Progenitor cell of endocrine pancreas (in vitro differentiated cells): ENCODE measurements around the gene MASP1. TPM values are rescaled to one million over a fixed set of nuclear protein-coding genes. Genes with fewer than 3 reads are reported as not detected.

Source experiments
- DNase-seq: peaks from one replicate; pipeline ENCODE4 v3.0.0; 2021; ENCODE audit warnings: low spot score; ENCODE audit not compliant: unreplicated experiment
- H3K27ac Mint-ChIP-seq: 2 replicates; pipeline ENCODE4 v1.8.0; 2021; ENCODE audit warnings: mild to moderate bottlenecking, moderate library complexity, mixed read lengths
- H3K27me3 Mint-ChIP-seq: 2 replicates; pipeline ENCODE4 v1.8.0; 2021; ENCODE audit warnings: mixed read lengths
- H3K36me3 Mint-ChIP-seq: 2 replicates; pipeline ENCODE4 v1.8.0; 2022; ENCODE audit warnings: mixed read lengths; ENCODE audit not compliant: insufficient read depth
- H3K4me1 Mint-ChIP-seq: 2 replicates; pipeline ENCODE4 v1.8.0; 2021; ENCODE audit warnings: low read depth, mixed read lengths
- H3K4me3 Mint-ChIP-seq: 2 replicates; pipeline ENCODE4 v1.8.0; 2021; ENCODE audit warnings: low read depth, mild to moderate bottlenecking, moderate library complexity, mixed read lengths
- H3K9me3 Mint-ChIP-seq: 2 replicates; pipeline ENCODE4 v1.8.0; 2021; ENCODE audit warnings: low read depth, mixed read lengths
- total RNA-seq: library from RNA; stranded (reverse); gene quantifications from 2 replicates; pipeline ENCODE4 v1.2.1, GENCODE V29; 2021
- TF ChIP-seq, protein P1 (sequence below): fragments of 200-600 bp; sonication (generic); IDR thresholded peaks from one replicate; pipeline ENCODE4 v1.5.0; 2021; ENCODE audit warnings: antibody characterized with exemption, mild to moderate bottlenecking; ENCODE audit not compliant: unreplicated experiment

The MASP1 gene
- total RNA-seq, 1 donor from 2014 or later, result 0.60 TPM

DNA sequence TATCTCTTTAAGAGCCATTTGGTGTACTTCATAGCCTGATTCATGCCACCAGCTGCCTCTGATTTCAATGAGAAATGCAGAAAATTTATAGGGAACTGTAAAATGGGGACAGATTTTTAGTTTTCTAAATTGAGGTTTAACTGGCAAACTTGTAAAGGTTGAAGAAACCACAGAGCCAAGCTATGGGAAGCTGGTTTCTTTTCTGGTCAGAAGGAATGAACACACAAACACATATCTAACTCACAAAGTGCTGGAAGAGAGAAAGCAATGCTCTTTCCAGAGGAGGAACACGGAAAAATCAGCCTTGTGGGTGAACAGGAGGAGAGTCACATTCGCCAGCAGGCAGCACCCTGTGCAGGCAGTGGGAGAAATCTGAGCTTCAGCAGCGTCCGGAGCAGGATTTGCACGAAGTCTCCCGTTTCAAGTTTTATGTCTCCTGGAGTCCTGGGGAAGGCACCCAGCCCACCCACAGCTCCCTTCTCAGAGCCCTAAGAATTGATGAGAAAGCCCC lies 481 bp downstream of the MASP1 start:
- DNase-seq, result no peak
- peak overlapping the region; percentile 39 for H3K4me3 Mint-ChIP-seq
- H3K36me3 Mint-ChIP-seq, result no peaks in the 10 kb centered on the region
- no peak overlapping the region for H3K27ac Mint-ChIP-seq
- peaks cover 24% of the 10 kb centered on the region for H3K4me1 Mint-ChIP-seq
- peaks cover 30% of the 10 kb centered on the region for H3K27me3 Mint-ChIP-seq
- no peaks in the 10 kb centered on the region for H3K9me3 Mint-ChIP-seq
- TF ChIP-seq, protein P1, sequence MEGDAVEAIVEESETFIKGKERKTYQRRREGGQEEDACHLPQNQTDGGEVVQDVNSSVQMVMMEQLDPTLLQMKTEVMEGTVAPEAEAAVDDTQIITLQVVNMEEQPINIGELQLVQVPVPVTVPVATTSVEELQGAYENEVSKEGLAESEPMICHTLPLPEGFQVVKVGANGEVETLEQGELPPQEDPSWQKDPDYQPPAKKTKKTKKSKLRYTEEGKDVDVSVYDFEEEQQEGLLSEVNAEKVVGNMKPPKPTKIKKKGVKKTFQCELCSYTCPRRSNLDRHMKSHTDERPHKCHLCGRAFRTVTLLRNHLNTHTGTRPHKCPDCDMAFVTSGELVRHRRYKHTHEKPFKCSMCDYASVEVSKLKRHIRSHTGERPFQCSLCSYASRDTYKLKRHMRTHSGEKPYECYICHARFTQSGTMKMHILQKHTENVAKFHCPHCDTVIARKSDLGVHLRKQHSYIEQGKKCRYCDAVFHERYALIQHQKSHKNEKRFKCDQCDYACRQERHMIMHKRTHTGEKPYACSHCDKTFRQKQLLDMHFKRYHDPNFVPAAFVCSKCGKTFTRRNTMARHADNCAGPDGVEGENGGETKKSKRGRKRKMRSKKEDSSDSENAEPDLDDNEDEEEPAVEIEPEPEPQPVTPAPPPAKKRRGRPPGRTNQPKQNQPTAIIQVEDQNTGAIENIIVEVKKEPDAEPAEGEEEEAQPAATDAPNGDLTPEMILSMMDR, result no peak

DNA sequence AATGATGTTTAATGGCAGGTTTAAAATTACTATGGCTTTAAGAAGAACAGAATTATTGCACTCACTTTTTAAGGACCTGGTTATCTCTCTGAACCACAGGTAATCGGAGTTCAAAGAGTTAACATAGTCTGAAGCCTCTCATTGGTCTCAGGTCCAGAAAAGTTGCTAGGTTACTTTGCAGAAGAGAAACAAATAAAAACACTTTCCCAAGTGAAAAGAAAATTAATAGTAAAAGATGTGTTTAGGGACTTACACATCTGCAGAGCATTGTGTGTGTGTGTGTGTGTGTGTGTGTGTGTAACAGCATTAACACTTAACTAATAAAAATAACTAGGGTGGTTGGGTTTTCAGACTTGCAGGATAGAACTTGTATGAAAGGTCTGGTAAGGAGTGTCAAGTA lies 1.0 kb downstream of the MASP1 start:
- Mint-ChIP-seq H3K36me3 (no peaks in the 10 kb centered on the region), H3K4me1 (peaks cover 24% of the 10 kb centered on the region), H3K4me3 (no peak overlapping the region), H3K27ac (no peak overlapping the region), H3K9me3 (no peaks in the 10 kb centered on the region), H3K27me3 (peaks cover 30% of the 10 kb centered on the region)
- TF ChIP-seq, protein P1, result no peak
- DNase-seq, result no peak

DNA sequence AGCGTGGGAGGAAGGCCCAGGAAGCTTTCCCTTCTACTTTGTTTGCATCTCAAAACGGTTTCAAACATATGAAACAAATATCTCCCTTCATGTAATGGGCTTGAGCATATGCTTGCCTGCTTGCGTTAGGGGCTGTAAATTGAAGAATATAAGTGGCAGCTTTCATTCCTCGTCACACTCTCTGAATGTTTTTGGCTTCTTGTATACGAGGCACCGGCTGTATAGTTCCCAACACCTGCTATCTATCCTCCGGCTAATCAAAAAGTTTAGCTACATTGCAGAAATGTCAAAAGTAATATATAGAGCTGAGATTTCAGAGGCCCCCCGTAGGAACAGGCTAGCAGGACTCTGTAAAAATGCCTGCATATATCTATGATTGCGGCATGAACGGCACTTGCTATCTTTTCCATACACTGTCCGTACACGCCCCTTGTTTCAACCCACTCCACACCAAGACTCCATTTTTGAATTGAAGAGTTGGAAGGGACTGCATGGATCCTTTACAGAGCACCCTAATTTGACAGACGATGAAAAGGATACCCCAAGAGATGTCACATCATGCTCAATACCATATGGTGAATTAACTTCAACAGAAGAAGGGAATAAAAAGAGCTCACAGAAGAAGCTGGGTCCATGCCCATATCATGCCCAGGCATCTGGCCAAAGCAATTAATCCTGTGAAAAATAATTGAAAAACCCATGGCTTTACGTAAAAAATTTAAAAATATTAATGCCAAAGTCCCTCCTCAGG lies 2.5 kb downstream of the MASP1 start:
- no peak for DNase-seq
- Mint-ChIP-seq H3K27ac (no peak overlapping the region), H3K4me1 (peaks cover 24% of the 10 kb centered on the region), H3K36me3 (no peaks in the 10 kb centered on the region), H3K9me3 (no peaks in the 10 kb centered on the region), H3K27me3 (peaks cover 30% of the 10 kb centered on the region), H3K4me3 (no peak overlapping the region)
- TF ChIP-seq, protein P1, result no peak

DNA sequence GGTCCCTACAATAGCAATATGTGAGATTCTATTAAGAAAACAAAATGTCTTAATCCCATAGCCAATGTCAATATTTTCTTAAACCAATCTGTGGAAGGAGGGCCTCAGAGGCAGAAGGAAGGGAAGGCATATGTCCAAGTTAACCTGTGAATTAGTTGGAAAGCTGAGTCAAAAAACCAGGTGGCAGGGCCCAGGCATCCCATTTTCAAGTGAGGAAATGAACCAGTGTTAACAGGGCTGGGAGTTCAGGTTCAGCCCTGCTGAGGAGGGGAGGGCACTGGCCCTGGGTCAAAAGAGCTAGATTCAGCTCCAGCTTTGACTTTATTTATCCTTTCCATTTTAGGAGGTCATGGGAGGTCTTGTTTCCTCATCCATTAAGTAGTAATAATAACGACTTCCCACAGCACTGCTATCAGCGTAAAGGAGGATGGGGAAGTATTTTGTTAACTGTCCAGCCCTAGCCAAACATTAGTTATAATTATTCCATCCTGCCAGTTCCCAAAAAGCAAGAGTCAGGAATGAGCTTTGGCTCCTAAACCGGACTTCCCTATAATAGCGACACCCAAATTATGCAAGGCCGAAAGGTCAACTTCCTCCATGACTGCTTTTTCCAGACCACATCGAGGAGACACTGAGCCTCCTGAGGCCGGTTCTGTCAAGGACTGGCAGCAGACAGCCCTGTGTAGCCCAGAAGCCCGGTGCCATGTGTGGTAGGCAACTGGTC lies 3.2 kb downstream of the MASP1 start:
- Mint-ChIP-seq H3K9me3 (no peaks in the 10 kb centered on the region), H3K4me1 (peaks cover 24% of the 10 kb centered on the region), H3K4me3 (no peak overlapping the region), H3K36me3 (no peaks in the 10 kb centered on the region), H3K27me3 (peaks cover 26% of the 10 kb centered on the region), H3K27ac (no peak overlapping the region)
- DNase-seq, result no peak
- TF ChIP-seq, protein P1, result no peak

DNA sequence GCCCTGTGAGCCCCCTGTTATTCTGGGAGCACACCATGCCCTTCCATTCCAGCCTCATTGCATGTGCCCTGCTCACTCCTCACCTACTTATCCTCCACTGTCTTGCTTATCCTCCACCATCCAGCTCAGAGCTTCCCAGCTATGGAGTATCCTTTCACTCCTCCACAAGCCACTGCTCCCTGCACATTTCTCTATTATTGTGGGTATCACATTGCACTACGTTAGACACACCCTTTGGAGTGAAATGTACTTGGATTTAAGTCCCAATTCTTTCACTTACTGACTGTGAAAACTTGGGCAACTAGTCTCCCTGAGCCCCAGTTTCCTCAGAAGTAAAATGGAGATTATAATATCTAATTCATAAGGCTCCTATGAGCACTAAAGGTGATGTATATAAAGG lies 4.3 kb downstream of the MASP1 start:
- peaks cover 22% of the 10 kb centered on the region for H3K27me3 Mint-ChIP-seq
- TF ChIP-seq, protein P1, result no peak
- no peaks in the 10 kb centered on the region for H3K36me3 Mint-ChIP-seq
- no peak for DNase-seq
- peak overlapping the region; percentile 12 for H3K27ac Mint-ChIP-seq
- H3K4me3 Mint-ChIP-seq, result no peak overlapping the region
- peaks cover 21% of the 10 kb centered on the region for H3K4me1 Mint-ChIP-seq
- no peaks in the 10 kb centered on the region for H3K9me3 Mint-ChIP-seq
